MM.1S (cell line): ENCODE measurements around the gene ADPRS.

Experiments used
- DNase-seq: peaks from one replicate; pipeline ENCODE4 v3.0.0-alpha.2; 2015
- H2AFZ ChIP-seq: fragments of 300-600 bp; sonication (generic); 2 replicates; pipeline ENCODE4 v1.6.0; 2016; ENCODE audit warnings: antibody characterized with exemption, low read length
- H3F3A ChIP-seq: fragments of 300-600 bp; sonication (generic); 2 replicates; pipeline ENCODE4 v1.6.1; 2016; ENCODE audit warnings: mild to moderate bottlenecking, antibody characterized with exemption, low read length, moderate library complexity, mixed read lengths; ENCODE audit not compliant: insufficient read depth
- H3K27ac ChIP-seq: fragments of 300-600 bp; sonication (generic); 2 replicates; pipeline ENCODE4 v1.5.1; 2016; ENCODE audit warnings: mild to moderate bottlenecking, low read length
- H3K27me3 ChIP-seq: fragments of 300-600 bp; sonication (generic); replicated peaks from 2 replicates; pipeline ENCODE4 v1.6.0; 2016; ENCODE audit warnings: low read length; ENCODE audit not compliant: insufficient read depth
- H3K36me3 ChIP-seq: fragments of 300-600 bp; sonication (generic); replicated peaks from 2 replicates; pipeline ENCODE4 v1.6.1; 2016; ENCODE audit warnings: mild to moderate bottlenecking, low read length, mixed read lengths; ENCODE audit not compliant: insufficient read depth
- H3K4me1 ChIP-seq: fragments of 300-600 bp; sonication (generic); 2 replicates; pipeline ENCODE4 v1.6.1; 2016; ENCODE audit warnings: low read length, mixed read lengths
- H3K4me2 ChIP-seq: fragments of 300-600 bp; sonication (generic); 2 replicates; pipeline ENCODE4 v1.6.0; 2016; ENCODE audit warnings: low read depth, low read length
- H3K4me3 ChIP-seq: fragments of 300-600 bp; sonication (generic); 2 replicates; pipeline ENCODE4 v1.5.1; 2016; ENCODE audit warnings: low read length, mixed read lengths
- H3K79me2 ChIP-seq: fragments of 300-600 bp; sonication (generic); 2 replicates; pipeline ENCODE4 v1.6.1; 2016; ENCODE audit warnings: mixed run types, low read length, mixed read lengths
- H3K9ac ChIP-seq: fragments of 300-600 bp; sonication (generic); 2 replicates; pipeline ENCODE4 v1.6.1; 2016; ENCODE audit warnings: low read length, mixed read lengths
- H3K9me2 ChIP-seq: fragments of 300-600 bp; sonication (generic); replicated peaks from 2 replicates; pipeline ENCODE4 v1.6.1; 2016; ENCODE audit warnings: mild to moderate bottlenecking, low read length, mixed read lengths; ENCODE audit not compliant: insufficient read depth
- H3K9me3 ChIP-seq: fragments of 300-600 bp; sonication (generic); replicated peaks from 2 replicates; pipeline ENCODE4 v1.6.1; 2016; ENCODE audit warnings: mild to moderate bottlenecking, low read length, mixed read lengths; ENCODE audit not compliant: insufficient read depth
- H4K20me1 ChIP-seq: fragments of 300-600 bp; sonication (generic); 2 replicates; pipeline ENCODE4 v1.6.1; 2016; ENCODE audit warnings: mild to moderate bottlenecking, low read length, moderate library complexity, mixed read lengths; ENCODE audit not compliant: insufficient read depth
- CTCF ChIP-seq: fragments of 300-600 bp; sonication (generic); IDR thresholded peaks from 2 replicates; pipeline ENCODE4 v1.5.1; 2016; ENCODE audit warnings: antibody characterized with exemption, low read length, mixed read lengths
- EZH2 ChIP-seq: fragments of 300-600 bp; sonication (generic); optimal IDR thresholded peaks from 2 replicates; pipeline ENCODE3; 2017; ENCODE audit warnings: low read depth, mild to moderate bottlenecking, antibody characterized with exemption, low read length, mixed read lengths
- EZH2phosphoT487 ChIP-seq: fragments of 300-600 bp; sonication (generic); IDR thresholded peaks from 2 replicates; pipeline ENCODE4 v1.6.1; 2018; ENCODE audit warnings: antibody characterized with exemption, low read length

ADPRS gene

GRCh38 chr1:36143424-36143823, 54.7 kb downstream of the ADPRS start:
- Histone ChIP-seq H3K4me2 (no peak overlapping the region), H3F3A (no peaks in the 10 kb centered on the region), H3K4me3 (no peak overlapping the region), H3K9ac (no peak overlapping the region), H3K4me1 (no peaks in the 10 kb centered on the region), H3K36me3 (0 out of 2 replicates have a peak, but pooled peaks cover 4% of the 10 kb centered on the region), H3K27me3 (no peaks in the 10 kb centered on the region), H4K20me1 (no peaks in the 10 kb centered on the region), H2AFZ (no peak overlapping the region), H3K27ac (no peak overlapping the region), H3K9me3 (no peaks in the 10 kb centered on the region), H3K9me2 (no peaks in the 10 kb centered on the region), H3K79me2 (peaks cover 65% of the 10 kb centered on the region)
- DNase-seq, result no peak
- TF ChIP-seq EZH2 (no peak), CTCF (no peak), EZH2phosphoT487 (no peak)
